DND-41 (cell line): ENCODE measurements around the gene SHBG.
A peak's percentile ranks its signal among the peaks of the same experiment; 100 is the strongest.

ENCODE experiments used
- EZH2 ChIP-seq: IDR thresholded peaks from 3 replicates; pipeline ENCODE4 v1.6.1; 2012; ENCODE audit warnings: borderline replicate concordance, low read depth, mild to moderate bottlenecking, moderate library complexity, low read length, inconsistent platforms; ENCODE audit not compliant: severe bottlenecking
- TF ChIP-seq, protein P1 (sequence below): IDR thresholded peaks from 2 replicates; pipeline ENCODE4 v1.5.1; 2012; ENCODE audit warnings: borderline replicate concordance, low read length, moderate library complexity, mild to moderate bottlenecking; ENCODE audit not compliant: poor library complexity, severe bottlenecking; ENCODE audit errors: extremely low read depth

DNA sequence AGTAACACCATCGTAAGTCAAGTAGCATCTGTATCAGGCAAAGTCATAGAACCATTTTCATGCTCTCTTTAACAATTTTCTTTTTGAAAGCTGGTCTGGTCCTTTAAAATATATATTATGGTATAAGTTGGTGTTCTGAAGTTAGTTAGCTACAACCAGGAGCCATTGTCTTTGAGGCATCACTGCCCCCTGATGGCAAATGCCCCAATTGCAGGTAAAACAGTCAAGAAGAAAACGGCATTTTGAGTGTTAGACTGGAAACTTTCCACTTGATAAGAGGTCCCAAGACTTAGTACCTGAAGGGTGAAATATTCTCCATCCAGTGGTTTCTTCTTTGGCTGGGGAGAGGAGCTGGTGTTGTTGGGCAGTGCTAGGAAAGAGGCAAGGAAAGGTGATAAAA lies 43.3 kb downstream of the SHBG start:
- TF ChIP-seq, protein P1, sequence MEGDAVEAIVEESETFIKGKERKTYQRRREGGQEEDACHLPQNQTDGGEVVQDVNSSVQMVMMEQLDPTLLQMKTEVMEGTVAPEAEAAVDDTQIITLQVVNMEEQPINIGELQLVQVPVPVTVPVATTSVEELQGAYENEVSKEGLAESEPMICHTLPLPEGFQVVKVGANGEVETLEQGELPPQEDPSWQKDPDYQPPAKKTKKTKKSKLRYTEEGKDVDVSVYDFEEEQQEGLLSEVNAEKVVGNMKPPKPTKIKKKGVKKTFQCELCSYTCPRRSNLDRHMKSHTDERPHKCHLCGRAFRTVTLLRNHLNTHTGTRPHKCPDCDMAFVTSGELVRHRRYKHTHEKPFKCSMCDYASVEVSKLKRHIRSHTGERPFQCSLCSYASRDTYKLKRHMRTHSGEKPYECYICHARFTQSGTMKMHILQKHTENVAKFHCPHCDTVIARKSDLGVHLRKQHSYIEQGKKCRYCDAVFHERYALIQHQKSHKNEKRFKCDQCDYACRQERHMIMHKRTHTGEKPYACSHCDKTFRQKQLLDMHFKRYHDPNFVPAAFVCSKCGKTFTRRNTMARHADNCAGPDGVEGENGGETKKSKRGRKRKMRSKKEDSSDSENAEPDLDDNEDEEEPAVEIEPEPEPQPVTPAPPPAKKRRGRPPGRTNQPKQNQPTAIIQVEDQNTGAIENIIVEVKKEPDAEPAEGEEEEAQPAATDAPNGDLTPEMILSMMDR: peak; percentile 75
- TF ChIP-seq EZH2: no peak
